ENCODE results near the gene AKAP5.
A peak's percentile ranks its signal among the peaks of the same experiment; 100 is the strongest.

AKAP5 gene, protein sequence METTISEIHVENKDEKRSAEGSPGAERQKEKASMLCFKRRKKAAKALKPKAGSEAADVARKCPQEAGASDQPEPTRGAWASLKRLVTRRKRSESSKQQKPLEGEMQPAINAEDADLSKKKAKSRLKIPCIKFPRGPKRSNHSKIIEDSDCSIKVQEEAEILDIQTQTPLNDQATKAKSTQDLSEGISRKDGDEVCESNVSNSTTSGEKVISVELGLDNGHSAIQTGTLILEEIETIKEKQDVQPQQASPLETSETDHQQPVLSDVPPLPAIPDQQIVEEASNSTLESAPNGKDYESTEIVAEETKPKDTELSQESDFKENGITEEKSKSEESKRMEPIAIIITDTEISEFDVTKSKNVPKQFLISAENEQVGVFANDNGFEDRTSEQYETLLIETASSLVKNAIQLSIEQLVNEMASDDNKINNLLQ

DNA sequence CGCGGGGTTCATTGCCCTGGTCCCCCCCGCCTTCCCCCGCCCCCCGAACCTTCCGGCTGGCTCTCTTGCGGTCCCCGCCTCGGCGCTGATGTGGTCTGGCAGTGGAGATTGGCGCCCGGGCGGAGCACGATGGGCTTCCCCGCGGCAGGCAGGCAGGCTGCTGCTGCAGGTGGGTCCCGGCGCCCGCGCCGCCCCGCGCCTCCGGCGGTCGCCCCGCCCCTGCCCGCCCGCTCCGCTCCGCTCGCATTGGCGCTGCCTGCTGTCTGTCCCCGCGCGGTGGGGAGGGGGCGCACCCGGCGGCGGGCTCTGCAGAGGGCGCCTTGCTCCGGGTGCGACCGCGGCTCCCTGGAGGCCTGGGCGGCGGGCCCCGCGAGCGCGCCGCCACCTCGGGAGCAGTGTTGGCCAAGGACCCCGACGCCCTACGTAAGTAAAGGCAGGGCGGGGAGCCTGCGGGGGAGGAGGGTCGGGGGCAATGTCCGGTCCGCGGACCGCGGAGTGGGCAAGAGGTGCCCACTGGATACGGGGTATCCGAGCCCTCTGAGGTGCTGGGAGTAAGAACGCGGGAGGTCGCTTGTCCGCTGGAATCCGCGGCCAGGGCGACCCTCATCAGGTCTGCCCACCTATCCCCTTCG is at the start of gene AKAP5:
Gene AKAP5, plus strand, starts transcription at position 309 of the 632 bp plus-strand sequence. CDS start 2,896 bp downstream, outside the sequence.
- CTCF ChIA-PET, result interaction anchor here (0.6 to 1.2 kb wide), 3 partner anchors 11 to 14 kb away, joined by 3 to 4 read pairs (median 4); no protein-coding TSS in a partner anchor

DNA sequence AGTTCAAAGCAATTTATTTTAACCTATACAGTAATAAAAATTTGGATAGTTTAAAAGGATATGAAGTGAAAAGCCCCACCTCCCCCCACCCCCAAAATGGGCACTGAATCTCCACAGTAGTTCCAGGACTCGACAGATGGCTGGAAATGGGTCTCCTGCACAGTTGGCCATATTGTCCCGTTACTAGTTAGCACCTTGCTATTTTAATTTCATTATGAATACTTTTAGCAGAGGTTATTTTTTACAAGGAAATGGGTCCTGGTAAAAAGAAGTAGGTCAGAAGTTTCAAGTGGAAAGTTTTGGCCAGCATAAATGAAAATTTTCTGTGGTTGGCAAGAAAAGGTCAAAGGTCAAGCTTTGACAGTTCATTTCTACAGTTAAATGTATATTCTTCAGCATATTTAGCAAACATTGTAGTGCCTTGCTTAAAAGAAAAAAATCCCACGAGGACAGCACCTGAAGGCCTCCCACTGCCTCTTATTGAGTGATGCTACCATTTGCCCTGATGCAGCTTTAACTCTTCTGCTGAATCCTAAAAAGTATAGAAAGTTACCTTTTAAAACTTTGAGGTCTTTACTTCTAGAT is 48.9 kb upstream of the AKAP5 start:
- DNase-seq (ENCODE audit: low spot score), result no peak
- ChIA-PET POLR2A (ENCODE audit: low non-redundant PET) (interaction anchor here (0.6 kb wide), 1 partner anchor 49 kb away, joined by 3 read pairs; the partner anchor contains the start of gene AKAP5), CTCF (interaction anchor here (1.6 kb wide), 1 partner anchor 14 kb away, joined by 5 read pairs; no protein-coding TSS in a partner anchor)
- no peak overlapping the region for H3K27ac ChIP-seq
- TF ChIP-seq, protein P1, sequence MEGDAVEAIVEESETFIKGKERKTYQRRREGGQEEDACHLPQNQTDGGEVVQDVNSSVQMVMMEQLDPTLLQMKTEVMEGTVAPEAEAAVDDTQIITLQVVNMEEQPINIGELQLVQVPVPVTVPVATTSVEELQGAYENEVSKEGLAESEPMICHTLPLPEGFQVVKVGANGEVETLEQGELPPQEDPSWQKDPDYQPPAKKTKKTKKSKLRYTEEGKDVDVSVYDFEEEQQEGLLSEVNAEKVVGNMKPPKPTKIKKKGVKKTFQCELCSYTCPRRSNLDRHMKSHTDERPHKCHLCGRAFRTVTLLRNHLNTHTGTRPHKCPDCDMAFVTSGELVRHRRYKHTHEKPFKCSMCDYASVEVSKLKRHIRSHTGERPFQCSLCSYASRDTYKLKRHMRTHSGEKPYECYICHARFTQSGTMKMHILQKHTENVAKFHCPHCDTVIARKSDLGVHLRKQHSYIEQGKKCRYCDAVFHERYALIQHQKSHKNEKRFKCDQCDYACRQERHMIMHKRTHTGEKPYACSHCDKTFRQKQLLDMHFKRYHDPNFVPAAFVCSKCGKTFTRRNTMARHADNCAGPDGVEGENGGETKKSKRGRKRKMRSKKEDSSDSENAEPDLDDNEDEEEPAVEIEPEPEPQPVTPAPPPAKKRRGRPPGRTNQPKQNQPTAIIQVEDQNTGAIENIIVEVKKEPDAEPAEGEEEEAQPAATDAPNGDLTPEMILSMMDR (conservative IDR thresholded peaks at IDR 0.05; ENCODE audit: low read depth), result no peak

More for the DNA sequence above, at the start of gene AKAP5:
- peak within 1 kb of the TSS; percentile 29; the same call in 1 of the 2 replicates for H3K27ac ChIP-seq
- TF ChIP-seq, protein P1 (conservative IDR thresholded peaks at IDR 0.05; ENCODE audit: low read depth), result no peak
- POLR2A ChIA-PET (ENCODE audit: low non-redundant PET), result interaction anchor here (0.7 kb wide), 1 partner anchor 49 kb away, joined by 3 read pairs; no protein-coding TSS in a partner anchor
- peak; percentile 54 for DNase-seq (ENCODE audit: low spot score)

DNA sequence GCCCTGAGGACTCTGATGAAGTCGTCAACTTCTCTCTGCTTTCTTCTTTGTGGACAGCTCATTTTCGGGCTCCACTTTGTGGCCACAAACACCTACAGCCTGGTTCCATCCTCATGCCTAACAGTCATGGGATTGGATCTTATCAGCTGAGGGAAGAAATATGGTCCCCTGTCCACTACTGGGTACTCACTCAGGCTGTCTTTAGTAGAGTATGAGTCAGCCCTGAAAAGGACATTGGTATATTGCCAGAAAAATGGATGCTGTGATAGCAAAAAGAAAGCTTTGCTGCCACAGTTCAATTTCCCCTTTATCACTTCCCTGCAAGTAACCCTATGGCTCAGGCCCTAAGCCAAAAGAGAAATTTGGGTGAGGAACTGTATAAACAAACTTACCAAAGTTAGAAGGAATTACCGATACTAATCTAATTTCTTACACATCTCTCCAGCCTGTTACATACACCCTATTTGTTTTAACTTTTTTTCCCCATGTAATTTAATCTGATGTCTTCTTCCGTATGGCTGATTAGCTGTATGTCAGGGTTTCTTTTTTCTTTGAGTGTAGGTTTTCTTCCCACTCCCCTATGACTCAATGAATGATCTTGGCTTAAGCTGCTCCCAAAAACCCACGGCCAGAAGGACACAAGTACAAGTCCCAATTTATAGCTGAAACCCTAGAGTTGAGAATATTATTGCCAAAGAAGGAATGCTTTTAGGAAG is 48.1 kb upstream of the AKAP5 start:
- CTCF ChIA-PET, result interaction anchor here (1.6 kb wide), 1 partner anchor 13 kb away, joined by 5 read pairs; no protein-coding TSS in a partner anchor
- no peak for DNase-seq (ENCODE audit: low spot score)
- POLR2A ChIA-PET (ENCODE audit: low non-redundant PET), result interaction anchor here (0.6 kb wide), 1 partner anchor 48 kb away, joined by 3 read pairs; the partner anchor contains the start of gene AKAP5
- TF ChIP-seq, protein P1 (conservative IDR thresholded peaks at IDR 0.05; ENCODE audit: low read depth), result no peak
- H3K27ac ChIP-seq, result no peak overlapping the region

DNA sequence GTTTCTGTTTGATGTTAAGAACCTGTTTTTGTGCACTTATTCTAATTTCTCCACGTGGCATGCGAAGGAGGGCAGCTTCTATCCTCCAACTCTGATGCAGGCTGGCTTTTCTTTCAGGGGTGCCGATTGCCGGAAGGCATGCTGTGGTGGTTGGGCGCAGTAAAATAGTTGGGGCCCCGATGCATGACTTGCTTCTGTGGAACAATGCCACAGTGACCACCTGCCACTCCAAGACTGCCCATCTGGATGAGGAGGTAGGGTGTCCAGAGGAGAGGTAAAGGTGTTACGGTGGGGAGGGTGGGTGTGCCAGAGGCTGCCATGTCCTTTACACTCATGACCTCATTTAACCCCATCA is 47.6 kb upstream of the AKAP5 start:
- H3K27ac ChIP-seq, result no peak overlapping the region
- TF ChIP-seq, protein P1 (conservative IDR thresholded peaks at IDR 0.05; ENCODE audit: low read depth), result no peak
- CTCF ChIA-PET, result interaction anchor here (1.6 kb wide), 1 partner anchor 12 kb away, joined by 5 read pairs; no protein-coding TSS in a partner anchor
- no peak for DNase-seq (ENCODE audit: low spot score)
- POLR2A ChIA-PET (ENCODE audit: low non-redundant PET), result no interaction called here

DNA sequence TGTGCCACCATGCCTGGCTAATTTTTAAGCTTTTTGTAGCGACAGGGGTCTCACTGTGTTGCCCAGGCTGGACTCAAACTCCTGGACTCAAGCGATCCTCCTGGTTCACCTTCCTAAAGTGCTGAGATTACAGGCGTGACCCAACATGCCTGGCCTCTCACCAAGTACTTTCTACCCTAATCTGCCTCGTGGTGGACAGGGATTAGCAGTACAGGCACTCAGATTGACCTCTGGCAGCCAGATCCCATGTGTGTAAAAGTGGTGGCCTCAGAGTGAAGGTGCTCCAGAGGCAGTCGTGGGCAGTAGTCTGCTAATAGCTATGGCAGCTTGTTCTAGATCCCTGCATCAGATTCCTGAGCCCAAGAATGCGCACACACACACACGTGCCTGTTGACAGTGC is 46.3 kb upstream of the AKAP5 start:
- CTCF ChIA-PET, result interaction anchor here (0.7 kb wide), 1 partner anchor 309 kb away, joined by 5 read pairs; no protein-coding TSS in a partner anchor
- POLR2A ChIA-PET (ENCODE audit: low non-redundant PET), result no interaction called here
- DNase-seq (ENCODE audit: low spot score), result no peak
- peak overlapping the region; percentile 54 for H3K27ac ChIP-seq
- TF ChIP-seq, protein P1 (conservative IDR thresholded peaks at IDR 0.05; ENCODE audit: low read depth), result no peak
